ENCODE results near the gene LDB3.

GRCh38 chr10:86655596-86655995 is 12.7 kb upstream of the LDB3 start:
- no peak for TF ChIP-seq CTCF (conservative IDR thresholded peaks at IDR 0.05; ENCODE audit: low read depth, low read length)
- no peak for TF ChIP-seq EZH2phosphoT487 (IDR thresholded peaks at IDR 0.05; ENCODE audit: borderline replicate concordance, low read length)
